ENCODE data around the gene EPHB1.

EPHB1 gene

DNA sequence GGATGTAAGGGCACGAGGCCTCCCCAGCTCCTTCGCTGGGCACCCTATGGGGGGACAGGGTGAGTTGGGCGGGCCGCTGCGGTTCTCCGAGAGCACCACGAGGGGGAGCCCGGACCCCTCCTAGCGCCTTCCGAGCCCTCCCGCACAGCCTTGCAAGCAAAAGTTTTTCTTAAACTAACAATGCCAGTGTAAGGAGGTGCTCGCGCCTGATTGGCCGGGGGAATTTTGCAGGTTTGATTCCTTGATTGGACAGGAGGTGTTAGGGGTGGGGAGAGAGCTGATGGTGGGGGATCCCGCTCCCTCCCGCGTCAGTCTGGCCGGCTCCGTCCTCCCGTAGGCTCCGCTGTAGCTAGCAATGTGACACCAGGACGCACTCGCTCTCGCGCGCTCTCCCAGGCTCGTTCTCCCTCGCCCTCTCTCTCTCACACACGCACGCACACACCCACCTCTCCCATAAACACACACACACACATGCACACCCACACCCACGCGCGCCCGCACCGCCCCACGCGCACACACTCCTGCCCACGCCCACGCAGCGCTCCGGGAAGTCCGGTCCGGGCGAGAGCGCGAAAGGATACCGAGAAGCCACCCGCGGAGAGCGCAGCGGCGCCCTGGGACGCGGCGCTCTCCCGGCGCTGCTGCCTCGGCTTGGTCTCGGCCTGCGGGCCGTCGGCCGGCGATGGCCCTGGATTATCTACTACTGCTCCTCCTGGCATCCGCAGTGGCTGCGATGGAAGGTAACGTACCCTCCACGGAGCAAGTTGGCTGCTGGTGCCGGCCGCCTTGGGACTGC lies at the start of gene EPHB1:
Gene EPHB1 (plus strand): TSS at position 311 of the 796 bp plus-strand sequence.
- peak; percentile 96 for DNase-seq

DNA sequence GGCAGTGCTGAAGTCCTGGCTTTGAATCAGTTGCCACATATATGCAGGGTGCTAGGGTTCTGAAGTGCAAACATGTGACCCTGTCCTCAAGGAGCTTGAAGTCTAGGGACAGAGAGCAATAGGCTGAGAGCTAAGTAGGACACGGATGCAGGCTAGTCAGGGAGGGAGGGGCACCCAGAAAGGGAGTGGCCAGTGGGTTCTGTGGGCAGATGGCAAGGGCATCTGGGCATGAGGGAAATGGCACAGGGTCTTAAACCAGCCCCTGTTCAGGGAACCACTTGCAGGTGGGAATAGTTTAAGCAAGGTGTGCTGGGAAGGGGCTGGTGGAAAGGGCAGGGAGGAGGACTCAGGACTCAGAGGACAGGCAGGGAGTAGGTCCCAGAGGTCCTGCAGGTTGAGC lies 46.4 kb upstream of the EPHB1 start:
- DNase-seq, result no peak

DNA sequence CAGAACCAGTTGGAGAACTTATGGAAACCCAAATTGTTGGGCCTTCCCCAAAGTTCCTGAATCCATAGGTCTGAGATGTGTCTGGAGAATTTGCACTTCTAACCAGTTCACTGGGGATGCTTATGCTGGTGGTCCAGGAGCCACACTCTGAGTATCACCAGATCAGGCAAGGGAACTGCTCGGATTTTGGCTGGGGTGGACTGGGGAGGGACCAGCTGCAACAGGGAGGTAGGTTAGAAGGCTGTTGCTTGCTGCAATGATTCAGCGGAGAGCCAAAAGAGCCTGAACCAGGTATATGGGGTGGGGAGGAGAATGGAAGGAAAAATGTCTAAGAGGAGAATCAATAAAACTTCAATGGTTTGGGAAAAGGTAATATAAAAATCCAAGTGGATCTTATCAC lies 45.9 kb upstream of the EPHB1 start:
- DNase-seq, result no peak

DNA sequence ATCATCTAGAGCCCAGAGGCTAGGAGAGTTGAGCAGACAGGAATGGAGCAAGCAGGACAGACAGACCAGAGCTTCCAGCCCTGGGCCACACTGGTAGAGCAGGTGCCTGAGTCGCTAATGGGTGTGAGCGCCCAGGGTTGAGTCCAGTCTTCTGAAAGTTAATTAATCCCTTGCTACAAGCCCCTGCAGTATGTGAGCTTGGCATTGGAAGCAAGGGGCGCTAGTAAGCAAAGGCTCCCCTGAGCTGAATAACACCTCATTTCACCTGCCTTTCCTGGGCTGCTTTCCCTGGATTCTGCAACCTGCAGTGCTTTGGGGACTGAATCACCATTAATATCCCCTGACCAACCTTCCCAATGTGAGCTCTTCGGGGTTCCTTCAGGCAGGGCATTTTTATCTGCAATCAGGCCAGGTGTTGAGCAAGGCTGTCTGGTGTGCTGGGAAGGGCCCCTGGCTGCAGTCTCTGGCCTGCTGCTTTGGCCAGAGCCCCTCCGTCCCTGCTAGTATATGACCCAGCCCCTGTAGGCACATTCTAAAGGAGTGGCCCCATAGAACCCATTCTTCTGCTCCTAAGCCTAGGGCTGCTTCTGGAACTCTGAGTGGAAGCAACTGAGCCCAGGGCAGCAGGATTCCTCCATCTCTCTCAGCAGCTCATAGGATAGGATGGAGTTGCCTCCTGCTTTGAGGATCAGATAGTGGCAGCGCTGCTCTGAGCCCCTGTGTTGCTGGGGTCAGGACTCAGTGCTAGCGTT lies 45.1 kb upstream of the EPHB1 start:
- no peak for DNase-seq

DNA sequence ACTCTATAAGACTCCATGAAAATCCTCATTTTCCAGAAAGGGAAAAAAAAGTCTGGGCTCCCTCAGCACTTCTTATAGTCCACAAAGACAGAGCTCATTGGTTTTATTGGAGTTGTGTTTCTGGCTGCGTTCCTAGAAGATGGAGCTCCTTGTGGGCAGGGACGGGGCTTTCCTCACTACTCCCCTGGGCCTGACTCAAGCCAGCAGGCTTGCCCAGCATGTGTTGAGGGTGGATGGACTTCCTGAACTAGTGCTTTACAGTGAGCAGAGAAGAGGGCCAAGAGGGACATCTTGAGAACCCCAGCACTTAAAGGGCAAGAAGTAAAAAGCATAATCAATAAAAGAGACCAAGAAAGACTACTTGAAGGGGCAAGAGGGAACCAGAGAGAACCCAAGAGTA lies 43.2 kb upstream of the EPHB1 start:
- no peak for DNase-seq

DNA sequence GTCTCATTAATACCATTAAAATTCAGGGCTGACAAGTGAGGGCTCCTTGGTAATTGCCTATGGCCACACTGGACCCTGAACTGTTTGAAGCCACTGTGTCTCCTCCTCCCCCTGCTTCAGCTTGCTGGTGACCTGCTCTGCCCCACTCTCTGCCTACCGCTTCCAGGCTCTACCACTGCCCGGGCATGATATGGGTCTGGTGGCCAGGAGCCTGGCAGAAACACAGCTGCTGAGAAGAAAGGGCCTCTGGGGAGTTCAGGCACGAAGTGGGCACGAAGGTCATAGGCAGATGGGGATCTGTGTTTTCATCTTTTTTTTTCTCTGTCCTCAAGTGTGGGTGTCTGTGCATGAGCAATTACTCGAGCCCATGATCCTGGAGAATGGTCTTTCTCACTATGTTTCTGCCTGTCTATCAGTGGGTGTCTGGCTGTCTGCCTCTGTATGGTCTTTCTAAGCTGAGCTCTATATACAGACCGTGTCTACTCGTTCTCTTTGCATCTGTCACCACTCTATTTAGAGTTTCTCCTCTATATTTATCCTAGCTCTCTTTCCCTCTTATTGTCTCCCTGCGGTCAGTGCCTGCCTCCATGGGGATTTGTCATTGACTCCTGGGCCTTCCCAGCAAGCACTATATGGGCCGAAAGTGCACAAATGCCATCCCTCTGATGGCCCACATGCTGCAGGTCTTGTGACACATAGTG lies 42.1 kb upstream of the EPHB1 start:
- DNase-seq, result no peak

DNA sequence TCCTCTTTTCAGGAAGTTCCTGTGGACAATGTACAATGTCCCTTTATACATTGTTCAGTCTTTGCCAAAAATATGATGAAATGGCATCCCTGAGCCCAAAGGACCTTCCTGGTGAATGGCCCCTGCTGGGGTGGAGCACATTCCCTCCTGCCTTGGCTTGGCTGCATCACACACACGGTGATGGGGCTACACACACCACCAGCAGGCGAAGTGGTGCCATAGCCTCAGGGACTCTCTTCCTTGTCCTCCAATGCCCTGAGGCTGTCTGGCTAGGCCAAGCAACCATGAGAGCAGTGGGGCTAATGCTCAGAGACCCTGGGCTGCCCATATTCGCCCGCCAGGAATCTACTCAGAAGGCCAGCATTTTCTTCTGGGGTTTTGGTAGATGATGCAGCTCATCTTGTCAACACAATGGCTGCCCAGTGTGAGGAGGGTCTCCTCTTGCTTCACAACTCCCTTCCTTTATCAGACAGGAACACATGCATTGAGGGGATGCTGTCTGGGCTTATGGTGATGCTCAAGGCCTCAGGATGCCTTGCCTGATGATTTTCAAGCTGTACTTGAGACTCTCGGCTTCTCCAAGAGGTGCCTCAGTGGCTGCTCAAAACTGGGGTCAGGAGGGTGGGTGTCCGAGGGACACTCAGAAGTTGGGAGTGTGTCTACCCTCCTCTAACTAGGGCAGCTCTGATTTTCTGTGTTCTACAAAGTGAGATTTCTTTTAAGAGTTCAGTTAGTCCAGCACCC lies 40.9 kb upstream of the EPHB1 start:
- no peak for DNase-seq

DNA sequence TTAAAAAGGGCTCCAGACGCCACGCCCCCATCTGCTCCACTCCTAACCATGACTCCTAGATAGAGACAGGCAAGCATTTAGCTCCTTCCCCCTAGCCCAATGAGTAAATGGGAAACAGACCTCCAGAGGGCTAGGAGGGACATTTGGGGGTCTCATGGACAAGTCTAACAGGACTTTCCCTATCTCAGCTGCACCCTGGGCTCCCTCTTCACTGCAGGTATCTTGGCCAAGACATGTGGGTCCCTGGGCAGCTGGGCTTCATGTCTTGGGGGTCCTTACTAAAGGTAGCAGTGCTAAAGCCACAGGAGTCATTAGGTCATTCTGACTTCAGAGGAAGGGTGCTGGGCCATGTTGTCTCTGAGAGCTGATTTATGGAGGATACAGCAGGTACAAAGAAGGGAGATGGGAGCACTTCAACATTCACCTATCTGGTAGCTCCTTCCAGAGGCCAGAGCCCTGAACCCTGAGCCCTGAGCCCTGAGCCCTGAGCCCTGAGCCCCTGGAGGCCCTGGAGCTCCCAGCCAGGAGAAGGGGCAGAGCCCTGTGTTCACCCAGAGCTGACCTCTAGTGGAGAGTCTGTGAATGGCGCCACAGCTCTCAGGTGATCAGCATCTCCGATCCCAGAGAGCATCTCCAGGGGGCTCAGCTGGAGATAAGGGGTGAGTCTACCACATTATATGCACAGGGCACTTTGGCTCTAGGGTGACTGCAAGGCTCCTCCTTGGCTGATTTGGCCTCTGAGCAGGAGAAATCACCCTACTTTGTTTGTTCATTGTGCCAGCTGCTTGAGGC lies 40.1 kb upstream of the EPHB1 start:
- DNase-seq, result no peak

DNA sequence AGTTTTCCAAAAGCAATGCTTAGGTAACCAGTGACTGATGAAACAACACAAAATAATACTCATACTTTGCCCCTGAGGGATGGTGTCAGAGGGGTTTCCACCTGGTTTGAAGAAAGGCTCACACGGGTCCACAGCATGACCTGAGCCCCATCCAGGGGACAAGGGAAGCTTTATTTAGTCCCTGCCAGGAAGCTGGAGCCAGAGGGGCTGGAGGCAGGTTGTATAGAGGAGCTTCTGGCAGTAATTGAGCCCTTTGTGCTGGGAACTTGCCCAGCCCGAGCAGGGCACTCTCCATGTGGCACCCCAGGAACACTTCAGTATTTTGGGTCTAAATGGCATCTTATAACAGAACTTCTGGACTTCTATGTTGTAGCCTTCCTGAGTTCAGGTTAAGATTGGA lies 39.2 kb upstream of the EPHB1 start:
- DNase-seq, result no peak

DNA sequence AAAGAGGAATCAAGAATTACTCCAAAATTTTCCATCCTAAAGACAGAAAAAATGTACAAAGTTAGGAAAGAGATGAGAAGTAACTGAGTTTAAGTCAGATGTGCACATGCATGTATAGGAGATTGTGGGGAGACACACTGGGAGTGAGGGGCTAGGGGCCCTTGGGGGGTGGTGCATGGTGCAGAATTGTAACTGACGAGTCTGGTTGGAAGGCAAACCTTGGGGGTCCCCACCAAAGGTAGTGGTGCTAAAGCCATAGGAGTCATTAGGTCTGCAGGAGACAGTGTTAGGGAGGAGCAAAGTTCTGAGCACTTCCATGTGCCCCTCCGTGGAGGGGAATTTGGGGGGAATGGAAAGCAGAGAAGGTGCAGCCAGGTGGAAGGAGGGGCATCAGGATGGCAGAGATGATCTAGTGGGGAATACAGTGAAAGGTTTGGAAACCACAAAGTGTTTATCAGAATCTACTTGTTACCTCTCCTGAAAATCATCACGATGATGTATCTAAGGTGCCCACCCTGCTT lies 37.5 kb upstream of the EPHB1 start:
- DNase-seq, result no peak

DNA sequence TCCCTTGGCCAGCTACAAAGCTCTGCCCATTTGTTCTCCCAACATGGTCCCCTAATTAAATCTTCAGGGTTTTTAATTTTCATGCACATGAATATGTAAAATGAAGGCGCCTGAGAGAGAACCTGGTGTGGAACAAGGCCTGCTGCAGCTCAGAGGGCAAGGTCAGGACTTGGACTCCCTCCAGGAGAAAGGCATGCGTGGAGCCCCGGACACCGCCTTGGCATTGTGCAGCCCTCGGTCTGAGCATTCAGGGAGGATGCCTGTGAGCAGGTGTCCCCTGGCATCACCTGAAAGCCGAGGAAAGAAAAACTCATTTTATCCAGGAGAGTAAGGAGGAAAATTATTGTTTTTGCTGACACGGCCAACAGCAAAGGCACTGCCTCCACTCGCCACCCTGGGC lies 33.8 kb upstream of the EPHB1 start:
- DNase-seq, result no peak

DNA sequence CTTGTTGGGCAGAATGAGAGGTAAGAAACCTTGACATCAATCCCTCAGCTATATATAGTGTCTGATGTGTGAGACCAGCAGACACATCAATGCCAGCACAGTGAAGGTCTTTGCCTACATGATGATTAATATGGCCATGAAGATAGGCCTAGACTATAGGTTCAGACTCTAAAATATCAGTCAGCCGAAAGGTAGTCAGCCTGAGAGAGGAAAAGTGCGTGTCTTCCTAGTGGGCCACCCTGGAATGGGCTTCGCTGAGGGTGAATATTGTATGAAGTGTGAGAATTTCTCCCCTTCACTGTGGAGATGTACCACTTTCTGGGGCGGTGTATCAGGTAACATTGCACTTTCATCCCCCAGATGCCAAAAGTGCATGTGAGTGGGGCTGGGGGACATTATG lies 33.0 kb upstream of the EPHB1 start:
- DNase-seq, result no peak

DNA sequence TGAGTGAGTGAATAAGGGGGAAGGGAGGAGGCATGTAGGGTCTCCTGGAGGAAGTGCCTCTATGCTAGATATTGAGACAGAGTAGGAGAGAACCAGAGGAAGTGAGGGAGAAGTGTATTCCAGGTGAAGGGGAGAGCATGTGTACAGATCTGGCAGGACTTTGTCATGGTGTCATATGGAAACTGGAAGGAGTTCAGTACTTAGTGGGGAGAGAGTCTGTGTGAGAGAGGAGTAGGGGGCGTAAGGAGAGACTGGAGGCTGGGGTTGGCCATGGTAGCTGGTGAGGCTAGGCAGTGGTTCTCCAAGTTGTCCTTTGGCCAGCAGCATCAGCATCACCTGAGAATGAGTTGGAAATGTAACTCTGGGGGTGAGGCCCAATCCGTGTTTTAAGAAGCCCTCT lies 29.6 kb upstream of the EPHB1 start:
- no peak for DNase-seq

DNA sequence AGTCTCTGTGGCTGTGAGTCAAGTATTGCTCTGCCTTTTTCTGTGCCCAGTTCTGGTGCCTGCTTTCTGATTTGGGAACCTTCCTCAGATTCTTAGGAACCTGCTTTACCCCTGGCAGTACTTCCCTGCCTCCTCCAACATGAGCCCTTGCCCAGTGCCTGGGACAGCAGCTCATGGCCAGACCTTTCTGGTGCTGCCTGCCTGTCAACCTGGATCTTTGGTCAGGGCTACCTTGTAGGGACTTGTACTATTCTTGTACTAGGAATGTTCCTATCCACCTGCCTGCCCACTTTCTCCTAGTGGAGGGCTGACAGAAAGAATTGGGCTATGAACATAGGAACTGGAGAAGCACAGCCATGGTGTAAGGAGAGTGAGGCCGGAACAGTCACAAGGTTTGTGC lies 28.8 kb upstream of the EPHB1 start:
- no peak for DNase-seq

DNA sequence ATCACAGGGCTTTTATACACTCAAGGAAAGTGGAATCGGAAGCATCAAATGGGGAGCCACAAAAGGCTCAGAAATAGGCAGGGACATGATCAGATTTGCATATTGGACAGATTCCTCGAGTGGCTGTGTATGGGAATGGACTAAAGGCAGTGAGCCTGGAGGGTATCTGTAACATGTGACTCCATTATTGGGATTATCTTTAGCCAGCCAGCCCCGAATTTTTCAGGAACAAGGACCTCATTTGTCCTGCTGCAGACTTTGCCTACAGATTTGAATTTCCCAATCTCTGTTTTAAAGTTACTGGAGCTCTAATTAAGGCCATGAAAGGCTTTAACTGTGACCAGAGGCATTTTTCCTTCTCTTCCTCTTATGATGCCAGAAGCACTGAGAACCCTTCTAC lies 26.9 kb upstream of the EPHB1 start:
- no peak for DNase-seq

DNA sequence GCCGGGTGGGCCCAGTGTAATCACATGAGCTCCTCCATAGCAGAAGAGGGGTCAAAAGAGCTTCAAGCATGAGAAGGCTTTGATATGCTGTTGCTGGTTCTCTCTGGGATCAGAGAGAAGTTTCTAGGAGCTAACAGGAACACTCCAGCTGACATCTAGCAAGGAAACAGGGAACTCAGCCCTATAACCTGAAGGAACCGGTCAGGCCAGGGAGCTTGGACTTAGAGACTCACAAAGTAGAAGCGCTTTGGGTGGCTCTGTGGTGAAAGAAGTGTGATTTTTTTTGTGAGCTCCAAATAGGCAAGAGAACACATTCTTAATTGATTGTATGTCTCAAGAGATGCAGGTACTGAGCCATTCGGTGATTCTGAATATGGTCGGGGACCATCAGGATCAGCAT lies 26.2 kb upstream of the EPHB1 start:
- DNase-seq, result no peak

DNA sequence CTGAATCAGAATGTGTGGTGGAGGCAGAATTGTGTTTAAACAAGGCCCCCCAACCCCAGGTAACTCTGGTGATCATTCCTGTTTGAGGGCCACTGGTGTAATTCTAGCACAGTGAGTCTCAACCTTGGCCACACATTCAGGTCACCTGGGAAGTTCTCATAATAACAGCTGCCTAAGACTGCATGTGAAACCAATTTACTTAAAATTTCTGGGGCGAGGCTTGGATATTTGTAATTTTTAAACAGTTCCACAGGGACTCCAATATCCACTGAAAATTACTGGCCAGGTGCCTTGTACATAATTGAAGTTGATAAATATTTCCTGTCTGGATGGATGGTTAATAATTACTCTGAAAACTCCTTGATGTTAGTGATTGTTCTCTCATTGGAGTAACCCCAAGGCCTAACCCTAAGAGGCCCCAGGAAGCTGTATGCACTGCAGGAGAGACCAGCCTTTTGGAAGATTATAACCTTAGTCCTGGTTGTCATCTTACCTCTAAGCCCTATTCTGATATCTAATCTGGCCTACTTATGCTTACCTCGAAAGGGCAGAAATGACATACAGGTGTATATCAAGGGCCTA lies 25.7 kb upstream of the EPHB1 start:
- no peak for DNase-seq

DNA sequence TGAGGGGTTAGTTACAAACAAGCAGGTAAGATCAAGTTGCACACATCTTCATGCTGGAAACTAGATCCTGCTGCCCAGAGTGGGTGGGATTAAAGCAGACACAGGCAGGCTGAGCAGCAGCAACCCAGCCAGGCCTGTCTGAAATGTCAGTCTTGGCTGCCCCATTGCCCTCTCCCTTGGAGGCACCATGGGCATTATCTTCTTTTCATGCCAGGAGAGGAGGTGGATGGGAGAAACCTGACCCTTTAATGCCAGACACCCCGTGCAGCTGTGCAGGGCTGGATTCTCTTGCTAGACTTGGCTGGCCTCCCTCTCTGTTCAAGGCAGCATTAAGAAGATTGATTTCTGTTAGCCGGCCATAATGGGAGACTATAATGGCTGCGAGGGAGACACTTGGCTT lies 23.0 kb upstream of the EPHB1 start:
- no peak for DNase-seq

DNA sequence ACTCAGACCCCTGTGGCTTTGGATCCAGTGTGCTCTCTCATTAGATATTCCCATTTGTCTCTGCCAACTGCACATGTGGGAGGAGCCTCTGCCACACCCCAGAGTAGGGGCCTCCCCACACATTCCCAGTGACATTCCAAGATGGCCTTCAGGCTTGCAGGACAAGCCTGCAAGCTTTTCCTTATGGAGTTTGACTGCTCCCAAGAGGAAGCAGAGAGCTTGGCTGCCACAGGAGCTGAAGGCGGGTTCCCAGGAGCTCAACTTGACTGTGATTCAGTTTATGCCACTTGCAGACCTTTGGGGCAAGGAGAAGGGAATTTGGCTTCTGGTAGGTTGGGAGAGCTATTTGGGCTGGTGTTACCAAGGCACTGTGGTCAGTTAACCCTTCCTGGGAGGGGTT lies 22.5 kb upstream of the EPHB1 start:
- DNase-seq, result no peak

DNA sequence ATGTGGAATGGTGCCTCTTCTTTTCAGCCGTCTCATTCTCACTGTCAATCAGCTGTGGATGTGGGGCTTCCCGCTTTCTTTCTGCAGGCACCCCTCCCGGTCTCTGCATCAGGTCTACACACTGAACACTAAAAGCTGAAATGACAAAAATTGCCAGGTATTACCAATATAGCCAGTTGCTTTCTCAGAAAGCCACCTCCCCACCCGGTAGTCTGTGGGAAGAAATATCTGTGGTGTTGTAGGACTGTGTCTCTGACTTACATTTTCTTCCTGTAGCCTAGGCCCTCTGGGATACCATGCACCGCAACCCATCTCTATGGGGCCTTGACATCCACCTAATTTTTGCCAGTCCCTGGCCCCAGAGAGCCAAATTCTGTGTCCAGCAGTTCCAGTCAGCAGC lies 19.2 kb upstream of the EPHB1 start:
- no peak for DNase-seq

DNA sequence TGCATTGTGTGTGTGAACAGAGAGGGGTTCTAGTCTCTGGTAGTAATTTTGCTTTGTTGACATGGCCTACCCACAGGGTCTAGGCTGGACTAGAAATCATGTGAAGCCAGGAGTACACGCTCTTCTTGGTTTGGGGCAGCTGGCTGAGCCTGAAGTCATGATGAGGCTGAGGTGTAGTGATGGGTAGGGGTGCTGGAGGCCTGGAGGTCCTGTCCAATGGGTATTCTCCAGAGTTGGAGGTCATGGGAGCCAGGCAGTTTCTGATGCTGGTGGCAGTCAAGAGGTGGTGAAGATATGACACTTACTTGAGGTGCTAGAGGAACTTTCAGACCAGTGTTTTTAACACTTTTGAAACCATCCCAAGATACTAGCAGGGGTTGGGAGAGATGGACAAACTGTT lies 18.5 kb upstream of the EPHB1 start:
- no peak for DNase-seq

DNA sequence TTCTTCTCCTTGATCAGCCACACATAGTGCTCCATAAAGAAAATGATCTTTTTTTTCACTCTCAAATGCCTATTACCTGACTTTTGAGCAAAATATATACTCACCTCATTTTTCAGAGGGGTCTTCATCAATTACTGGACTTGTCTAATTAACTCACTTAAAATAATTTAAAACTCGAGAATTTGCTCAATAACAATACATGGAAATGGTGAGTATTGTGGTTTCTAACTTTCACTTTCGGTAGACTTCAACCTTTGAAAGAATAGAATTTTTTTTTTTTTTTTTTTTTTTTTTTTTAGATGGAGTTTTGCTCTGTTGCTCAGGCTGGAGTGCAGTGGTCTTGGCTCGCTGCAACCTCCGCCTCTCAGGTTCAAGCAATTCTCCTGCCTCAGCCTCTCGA lies 17.7 kb upstream of the EPHB1 start:
- no peak for DNase-seq

Measured in DMS79 (cell line).